Erythroblast (primary cell): ENCODE measurements around the gene TSR3.

ENCODE experiments used
- DNase-seq, 2 experiments: peaks; one replicate each; lab custom pipeline; 2025; lab: John Stamatoyannopoulos, UW
- GATA1 ChIP-seq: IDR thresholded peaks from 2 replicates; pipeline ENCODE4 v1.6.1; 2011; ENCODE audit warnings: low read depth, mild to moderate bottlenecking, control low read depth, low read length, moderate library complexity
- POLR2A ChIP-seq: IDR thresholded peaks from 2 replicates; pipeline ENCODE4 v1.6.1; 2011; ENCODE audit warnings: mild to moderate bottlenecking, low read length

Gene TSR3

GRCh38 chr16:1300664-1301476, 50.8 kb downstream of the TSR3 start:
- peak; percentile 63 to 82 for DNase-seq
- no peak for TF ChIP-seq POLR2A

DNA sequence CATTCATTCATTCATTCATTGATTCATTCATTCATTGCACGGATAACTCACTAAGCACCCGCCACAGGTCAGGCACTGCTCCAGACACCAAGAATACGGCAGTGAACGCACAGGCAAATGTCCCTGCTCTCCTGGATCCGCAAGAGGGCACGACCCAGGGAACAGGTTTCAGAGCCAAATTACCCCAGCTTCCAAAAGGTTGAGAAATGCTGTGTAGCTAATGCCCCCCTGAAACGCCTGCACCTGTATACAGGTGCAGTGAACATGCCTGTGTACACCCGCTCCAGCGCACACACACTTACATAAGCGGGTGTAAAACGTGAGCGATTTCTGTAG, 51.8 kb downstream of the TSR3 start:
- no peak for DNase-seq
- TF ChIP-seq POLR2A, result no peak
- TF ChIP-seq GATA1, result no peak
